Rectal smooth muscle tissue (tissue), 1 donor: ENCODE measurements around the gene BNIP5.

ENCODE experiments used
- H3K27ac ChIP-seq: one replicate; pipeline ENCODE4 v1.7.0; 2013; ENCODE audit warnings: low read depth, low read length, inconsistent platforms
- H3K27me3 ChIP-seq: one replicate; pipeline ENCODE4 v1.7.0; 2013; ENCODE audit warnings: low read length; ENCODE audit not compliant: control insufficient read depth, insufficient read depth
- H3K36me3 ChIP-seq: one replicate; pipeline ENCODE4 v1.7.0; 2013; ENCODE audit warnings: low read length; ENCODE audit not compliant: control insufficient read depth, insufficient read depth
- H3K4me1 ChIP-seq: one replicate; pipeline ENCODE4 v1.7.0; 2013; ENCODE audit warnings: low read length; ENCODE audit not compliant: control insufficient read depth, insufficient read depth
- H3K4me3 ChIP-seq: one replicate; pipeline ENCODE4 v1.7.0; 2013; ENCODE audit warnings: low read length
- H3K9ac ChIP-seq: one replicate; pipeline ENCODE4 v1.7.0; 2013; ENCODE audit warnings: low read length

The BNIP5 gene

DNA sequence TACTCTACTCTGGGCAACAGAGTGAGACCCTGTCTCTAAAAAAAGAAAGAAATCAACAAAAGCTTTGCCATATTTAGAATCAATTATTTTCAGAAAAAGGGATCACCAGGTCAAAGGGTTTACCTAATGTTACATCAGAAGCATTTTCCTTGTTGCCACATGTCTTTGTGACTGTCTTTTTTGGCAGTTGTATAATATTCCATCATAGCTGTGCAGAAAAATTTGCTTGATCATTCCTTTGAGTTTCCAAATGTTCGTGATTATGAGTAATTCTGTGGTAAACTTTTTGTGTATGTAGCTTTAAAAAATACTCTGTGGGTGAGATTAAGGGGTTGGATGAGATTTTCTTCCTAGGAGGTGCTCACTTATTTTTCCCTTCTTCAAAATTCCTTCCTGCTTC, 40.4 kb downstream of the BNIP5 start:
- Histone ChIP-seq H3K27ac (no peak overlapping the region), H3K9ac (no peak overlapping the region), H3K4me1 (no peaks in the 10 kb centered on the region), H3K27me3 (peaks cover 2% of the 10 kb centered on the region), H3K36me3 (no peaks in the 10 kb centered on the region), H3K4me3 (no peak overlapping the region)

GRCh38 chr6:36292170-36292569, 44.5 kb downstream of the BNIP5 start:
- H3K27me3 ChIP-seq, result peaks cover 2% of the 10 kb centered on the region
- H3K27ac ChIP-seq, result no peak overlapping the region
- no peaks in the 10 kb centered on the region for H3K4me1 ChIP-seq
- H3K9ac ChIP-seq, result no peak overlapping the region
- no peaks in the 10 kb centered on the region for H3K36me3 ChIP-seq
- H3K4me3 ChIP-seq, result no peak overlapping the region

DNA sequence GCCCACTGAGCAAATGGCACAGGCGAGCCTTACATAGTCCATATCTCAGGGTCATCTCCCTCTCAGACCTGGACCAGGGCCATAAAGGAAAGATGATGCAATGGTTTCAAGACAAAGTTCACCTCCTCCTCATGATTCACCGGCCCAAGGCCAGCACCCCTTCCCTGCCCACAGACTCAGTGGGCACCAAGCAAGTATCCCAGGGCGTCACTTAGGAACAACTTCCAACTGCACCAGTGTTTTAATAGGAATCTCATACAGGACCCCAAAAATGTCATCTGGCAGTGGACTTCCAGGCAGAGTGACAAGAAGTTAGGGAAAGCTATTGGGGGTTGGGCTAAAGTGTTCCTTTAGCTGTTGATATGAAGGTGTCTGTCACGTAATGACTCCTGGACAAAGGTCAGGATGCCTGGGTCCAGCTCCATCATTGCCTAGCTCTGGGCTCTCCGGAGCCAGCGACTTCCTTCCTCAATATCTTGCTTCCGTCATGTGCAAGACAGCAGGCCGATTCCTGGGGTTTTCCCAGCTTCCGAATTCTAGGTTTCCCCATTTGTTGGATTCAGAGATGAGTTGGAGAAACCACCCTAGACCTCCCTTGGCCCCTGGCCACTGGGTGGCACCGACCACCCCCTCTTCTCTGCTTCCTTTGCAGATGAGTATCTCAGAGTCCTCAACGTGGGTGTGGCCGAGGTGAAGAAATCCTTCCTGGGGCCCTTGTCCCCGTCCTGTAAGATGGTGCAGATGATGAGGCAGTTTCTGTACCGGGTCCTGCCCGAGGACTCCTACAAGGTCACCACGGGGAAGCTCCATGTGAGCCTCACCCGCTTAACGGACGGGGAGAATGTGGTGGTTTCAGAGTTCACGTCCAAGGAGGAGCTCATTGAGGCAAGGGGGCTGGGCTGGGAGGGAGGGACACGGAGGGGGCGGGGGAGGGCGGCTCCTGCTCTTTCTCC, 45.7 kb downstream of the BNIP5 start:
- Histone ChIP-seq H3K27me3 (peaks cover 2% of the 10 kb centered on the region), H3K4me3 (no peak overlapping the region)

GRCh38 chr6:36289281-36289878, 47.3 kb downstream of the BNIP5 start:
- no peak overlapping the region for H3K4me3 ChIP-seq
- H3K9ac ChIP-seq, result no peak overlapping the region
- H3K27ac ChIP-seq, result no peak overlapping the region
- no peaks in the 10 kb centered on the region for H3K36me3 ChIP-seq
- H3K27me3 ChIP-seq, result peaks cover 2% of the 10 kb centered on the region
- H3K4me1 ChIP-seq, result no peaks in the 10 kb centered on the region

More for the DNA sequence above, 45.7 kb downstream of the BNIP5 start:
- H3K4me1 ChIP-seq, result no peaks in the 10 kb centered on the region
- no peaks in the 10 kb centered on the region for H3K36me3 ChIP-seq
- H3K9ac ChIP-seq, result no peak overlapping the region
- H3K27ac ChIP-seq, result no peak overlapping the region

GRCh38 chr6:36286858-36287257, 49.8 kb downstream of the BNIP5 start:
- no peak overlapping the region for H3K4me3 ChIP-seq
- no peak overlapping the region for H3K27ac ChIP-seq
- no peaks in the 10 kb centered on the region for H3K36me3 ChIP-seq
- no peaks in the 10 kb centered on the region for H3K4me1 ChIP-seq
- no peaks in the 10 kb centered on the region for H3K27me3 ChIP-seq
- H3K9ac ChIP-seq, result no peak overlapping the region

DNA sequence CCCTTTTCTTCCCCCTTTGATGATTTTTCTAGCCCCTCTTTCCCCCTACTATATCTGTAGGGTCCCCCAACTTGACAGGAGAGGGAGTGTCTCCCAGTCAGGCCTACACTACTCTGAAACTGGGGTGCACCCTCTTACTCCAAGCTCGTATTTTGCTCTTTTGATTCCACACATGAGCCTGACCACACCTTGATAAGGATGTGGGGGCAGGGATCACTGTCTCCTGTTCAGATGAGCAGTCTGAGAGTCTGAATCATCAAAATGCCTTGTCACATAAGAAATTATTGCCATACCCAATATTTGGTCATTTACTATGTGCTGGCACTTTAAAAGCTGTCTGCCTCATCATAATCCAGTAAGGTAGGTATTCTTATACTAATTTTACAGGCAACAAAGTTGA, 50.9 kb downstream of the BNIP5 start:
- no peaks in the 10 kb centered on the region for H3K36me3 ChIP-seq
- no peak overlapping the region for H3K4me3 ChIP-seq
- H3K27me3 ChIP-seq, result no peaks in the 10 kb centered on the region
- H3K4me1 ChIP-seq, result no peaks in the 10 kb centered on the region
- H3K9ac ChIP-seq, result no peak overlapping the region
- H3K27ac ChIP-seq, result no peak overlapping the region

DNA sequence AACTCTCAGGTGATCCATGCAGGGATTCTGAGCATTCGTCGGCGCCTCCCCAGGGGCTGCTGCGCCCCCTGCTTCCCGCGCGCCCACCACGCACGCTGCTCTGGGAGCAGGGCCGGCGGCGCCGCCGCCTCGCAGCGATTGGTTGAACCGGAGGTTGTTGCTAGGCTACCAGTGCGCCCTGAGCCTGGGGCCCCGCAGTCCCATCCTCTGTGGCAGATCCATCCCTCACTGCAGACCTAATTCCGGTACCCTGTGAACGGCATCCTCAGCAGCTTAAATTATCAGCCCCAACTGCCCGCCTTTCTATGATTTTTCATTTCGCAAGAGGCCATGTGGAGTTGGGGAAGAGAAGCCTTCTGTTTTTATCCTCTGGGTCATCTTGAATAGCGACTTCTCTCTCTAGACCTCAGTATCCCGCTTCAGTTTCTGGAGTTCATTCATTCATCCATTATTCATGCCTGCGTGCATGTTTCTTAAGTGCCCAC, 51.5 kb downstream of the BNIP5 start:
- Histone ChIP-seq H3K36me3 (no peaks in the 10 kb centered on the region), H3K27ac (no peak overlapping the region), H3K27me3 (no peaks in the 10 kb centered on the region), H3K4me1 (no peaks in the 10 kb centered on the region), H3K9ac (no peak overlapping the region), H3K4me3 (no peak overlapping the region)

GRCh38 chr6:36284359-36284758, 52.3 kb downstream of the BNIP5 start:
- Histone ChIP-seq H3K36me3 (no peaks in the 10 kb centered on the region), H3K4me3 (no peak overlapping the region), H3K9ac (no peak overlapping the region), H3K27me3 (no peaks in the 10 kb centered on the region), H3K4me1 (no peaks in the 10 kb centered on the region), H3K27ac (no peak overlapping the region)

GRCh38 chr6:36283608-36284007, 53.1 kb downstream of the BNIP5 start:
- H3K27me3 ChIP-seq, result no peaks in the 10 kb centered on the region
- H3K4me1 ChIP-seq, result no peaks in the 10 kb centered on the region

DNA sequence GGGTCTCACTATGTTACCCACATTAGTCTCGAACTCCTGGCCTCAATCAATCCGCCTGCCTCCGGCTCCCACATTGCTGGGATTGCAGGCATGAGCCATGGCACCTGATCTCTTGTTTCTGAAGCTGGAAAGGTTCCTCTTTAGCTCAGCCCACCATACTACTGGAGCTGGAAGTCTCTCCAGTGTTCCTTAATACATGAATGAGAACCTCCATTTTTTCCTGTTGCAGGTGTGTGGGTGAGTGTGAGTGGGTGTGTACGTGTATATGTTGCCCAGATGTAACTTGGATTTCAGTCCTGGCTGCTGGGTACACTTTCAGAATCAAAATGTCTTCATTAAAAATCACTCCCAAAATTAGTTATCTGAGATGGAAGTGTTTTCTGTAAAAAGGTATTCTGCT, 55.7 kb downstream of the BNIP5 start:
- Histone ChIP-seq H3K4me3 (no peak overlapping the region), H3K27ac (no peak overlapping the region), H3K36me3 (no peaks in the 10 kb centered on the region), H3K4me1 (no peaks in the 10 kb centered on the region), H3K27me3 (no peaks in the 10 kb centered on the region), H3K9ac (no peak overlapping the region)

More at GRCh38 chr6:36283608-36284007, 53.1 kb downstream of the BNIP5 start:
- no peak overlapping the region for H3K27ac ChIP-seq
- H3K9ac ChIP-seq, result no peak overlapping the region
- H3K36me3 ChIP-seq, result no peaks in the 10 kb centered on the region
- H3K4me3 ChIP-seq, result no peak overlapping the region

DNA sequence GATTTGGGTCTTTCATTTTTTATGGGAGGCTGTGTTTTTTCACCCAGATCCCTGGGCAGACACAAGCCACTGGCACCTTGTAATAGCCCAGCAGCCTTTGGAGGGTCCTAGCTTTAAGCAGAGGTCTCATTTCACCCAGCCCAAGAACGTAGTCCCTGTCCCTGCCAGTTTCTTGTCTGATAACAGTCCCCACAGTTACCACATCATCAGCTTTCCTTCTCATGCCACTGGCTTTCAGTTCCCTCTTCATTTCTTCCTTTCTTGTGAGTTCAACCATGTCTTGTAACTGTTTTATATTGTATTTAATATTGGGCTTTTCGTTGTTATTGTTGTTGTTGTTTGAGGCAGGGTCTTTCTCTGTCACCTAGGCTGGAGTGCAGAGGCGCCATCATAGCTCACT, 56.2 kb downstream of the BNIP5 start:
- H3K4me1 ChIP-seq, result no peaks in the 10 kb centered on the region
- no peak overlapping the region for H3K4me3 ChIP-seq
- no peaks in the 10 kb centered on the region for H3K36me3 ChIP-seq
- H3K27me3 ChIP-seq, result no peaks in the 10 kb centered on the region
- no peak overlapping the region for H3K9ac ChIP-seq
- no peak overlapping the region for H3K27ac ChIP-seq

DNA sequence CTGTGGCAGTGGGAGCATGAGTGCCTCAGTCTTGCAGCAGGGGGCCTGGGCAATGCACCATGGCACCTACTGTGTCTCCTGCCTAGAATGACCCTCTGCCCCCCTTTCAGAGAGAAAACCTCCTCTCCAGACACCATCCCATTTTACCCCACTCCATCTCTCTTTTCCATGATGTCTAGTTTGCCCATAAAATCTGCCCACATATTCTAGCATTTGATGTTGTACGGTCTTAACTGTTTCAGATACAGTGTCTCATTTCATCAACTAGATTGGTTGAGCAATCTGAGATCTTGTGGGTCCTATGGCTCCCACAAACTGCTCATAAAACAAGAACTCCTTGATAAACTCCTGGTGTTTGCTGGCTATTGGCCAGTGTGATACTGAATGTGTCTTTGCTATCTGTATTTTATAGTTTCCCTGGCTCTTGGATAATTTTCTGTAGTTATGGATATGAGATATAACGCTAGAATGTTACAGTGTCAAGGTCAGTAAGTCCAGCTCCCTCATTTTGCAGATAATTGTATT, 58.7 kb downstream of the BNIP5 start:
- Histone ChIP-seq H3K4me1 (no peaks in the 10 kb centered on the region), H3K27me3 (no peaks in the 10 kb centered on the region), H3K27ac (no peak overlapping the region), H3K4me3 (no peak overlapping the region), H3K36me3 (no peaks in the 10 kb centered on the region), H3K9ac (no peak overlapping the region)
